HUES64 (cell line): Measurements from ENCODE around the gene MT2A.
A peak's percentile ranks its signal among the peaks of the same experiment; 100 is the strongest.

Experiments
- H3K27ac ChIP-seq: 2 replicates; pipeline ENCODE4 v1.7.0; 2013; ENCODE audit warnings: low read depth, low read length, inconsistent platforms
- H3K27me3 ChIP-seq: 2 replicates; pipeline ENCODE4 v1.6.1; 2013; ENCODE audit warnings: mild to moderate bottlenecking, low read length; ENCODE audit not compliant: insufficient read depth
- H3K36me3 ChIP-seq: 2 replicates; pipeline ENCODE4 v1.6.1; 2013; ENCODE audit warnings: mild to moderate bottlenecking, low read length; ENCODE audit not compliant: insufficient read depth
- H3K4me1 ChIP-seq: 2 replicates; pipeline ENCODE4 v1.6.1; 2013; ENCODE audit warnings: mild to moderate bottlenecking, low read length, moderate library complexity; ENCODE audit not compliant: insufficient read depth
- H3K4me3 ChIP-seq: 2 replicates; pipeline ENCODE4 v1.5.1; 2013; ENCODE audit warnings: mild to moderate bottlenecking, low read length, moderate library complexity
- H3K9ac ChIP-seq: 2 replicates; pipeline ENCODE4 v1.6.1; 2013; ENCODE audit warnings: mild to moderate bottlenecking, low read depth, low read length
- H3K9me3 ChIP-seq: 2 replicates; pipeline ENCODE4 v1.6.1; 2013; ENCODE audit warnings: low read depth, low read length; ENCODE audit not compliant: insufficient read depth
- WGBS: fragments of 150-250, 120-280 bp; methylation state at CpG from one replicate; pipeline ENCODE4 v1.1.7; 2013; ENCODE audit warnings: missing lambda C conversion rate; 5-methylcytosine and 5-hydroxymethylcytosine counted together

The MT2A gene

DNA sequence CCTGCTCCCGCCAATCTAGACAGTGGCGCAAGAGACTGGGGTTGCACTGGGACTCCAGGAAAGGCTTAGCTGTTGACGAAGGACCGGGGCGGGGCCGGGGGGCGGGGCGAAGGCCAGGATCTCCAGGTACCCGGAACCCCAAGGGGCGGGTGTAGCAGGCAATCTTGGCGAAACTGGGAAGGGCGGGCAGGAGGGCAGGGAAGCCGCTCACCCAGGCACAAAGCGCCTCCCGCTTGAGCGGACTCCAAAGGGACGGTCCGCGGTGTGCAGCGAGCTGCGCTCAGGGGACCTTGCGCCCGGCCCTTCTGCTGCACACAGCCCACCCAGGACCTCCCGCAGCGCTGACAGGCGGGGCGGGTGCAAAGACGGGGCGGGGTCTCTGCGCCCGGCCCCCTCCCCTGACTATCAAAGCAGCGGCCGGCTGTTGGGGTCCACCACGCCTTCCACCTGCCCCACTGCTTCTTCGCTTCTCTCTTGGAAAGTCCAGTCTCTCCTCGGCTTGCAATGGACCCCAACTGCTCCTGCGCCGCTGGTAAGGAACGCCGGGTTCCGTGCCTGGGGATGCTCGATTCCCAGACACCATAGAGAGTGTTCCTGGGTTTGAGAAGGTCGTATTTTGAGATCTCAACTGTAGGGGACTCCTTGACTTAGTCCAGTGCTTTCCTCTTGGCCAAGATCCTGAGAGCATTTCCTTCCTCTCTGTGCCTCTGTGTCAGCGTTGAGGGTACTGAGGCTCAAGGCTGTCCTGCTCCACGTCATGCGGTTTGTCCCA, 49.4 kb downstream of the MT2A start, which contains the start of gene MT1F:
Gene MT1F, plus strand, starts transcription at position 405 of the 772 bp plus-strand sequence. Its CDS starts 100 bp downstream, at position 505.
- Histone ChIP-seq H3K9me3 (no peaks in the 10 kb centered on the region), H3K4me1 (peaks cover 13% of the 10 kb centered on the region; the same call in 1 of the 2 replicates), H3K36me3 (no peaks in the 10 kb centered on the region), H3K9ac (no peak within 1 kb of the TSS; the same call in 1 of the 2 replicates), H3K27me3 (peaks cover 90% of the 10 kb centered on the region), H3K4me3 (peak within 1 kb of the TSS; percentile 64), H3K27ac (peak within 1 kb of the TSS; percentile 70; the same call in 1 of the 2 replicates)
- WGBS, result 1% methylated on average over 46 of the region's 46 CpGs

- H3K9ac ChIP-seq, result no peak overlapping the region; the same call in 1 of the 2 replicates
- H3K27me3 ChIP-seq, result peaks cover 90% of the 10 kb centered on the region
- peak overlapping the region; percentile 64 for H3K4me3 ChIP-seq
Measured at GRCh38 chr16:56658327-56658875, 50.0 kb downstream of the MT2A start.

More at GRCh38 chr16:56658327-56658875, 50.0 kb downstream of the MT2A start:
- Histone ChIP-seq H3K36me3 (no peaks in the 10 kb centered on the region), H3K4me1 (peaks cover 13% of the 10 kb centered on the region; the same call in 1 of the 2 replicates), H3K9me3 (no peaks in the 10 kb centered on the region), H3K27ac (no peak overlapping the region)
- 33% methylated on average over 10 of the region's 10 CpGs for WGBS
